ENCODE measurements around the gene STK25.

- no peak for TF ChIP-seq POLR2A (IDR thresholded peaks at IDR 0.05)
- TF ChIP-seq, protein P1, sequence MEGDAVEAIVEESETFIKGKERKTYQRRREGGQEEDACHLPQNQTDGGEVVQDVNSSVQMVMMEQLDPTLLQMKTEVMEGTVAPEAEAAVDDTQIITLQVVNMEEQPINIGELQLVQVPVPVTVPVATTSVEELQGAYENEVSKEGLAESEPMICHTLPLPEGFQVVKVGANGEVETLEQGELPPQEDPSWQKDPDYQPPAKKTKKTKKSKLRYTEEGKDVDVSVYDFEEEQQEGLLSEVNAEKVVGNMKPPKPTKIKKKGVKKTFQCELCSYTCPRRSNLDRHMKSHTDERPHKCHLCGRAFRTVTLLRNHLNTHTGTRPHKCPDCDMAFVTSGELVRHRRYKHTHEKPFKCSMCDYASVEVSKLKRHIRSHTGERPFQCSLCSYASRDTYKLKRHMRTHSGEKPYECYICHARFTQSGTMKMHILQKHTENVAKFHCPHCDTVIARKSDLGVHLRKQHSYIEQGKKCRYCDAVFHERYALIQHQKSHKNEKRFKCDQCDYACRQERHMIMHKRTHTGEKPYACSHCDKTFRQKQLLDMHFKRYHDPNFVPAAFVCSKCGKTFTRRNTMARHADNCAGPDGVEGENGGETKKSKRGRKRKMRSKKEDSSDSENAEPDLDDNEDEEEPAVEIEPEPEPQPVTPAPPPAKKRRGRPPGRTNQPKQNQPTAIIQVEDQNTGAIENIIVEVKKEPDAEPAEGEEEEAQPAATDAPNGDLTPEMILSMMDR (IDR thresholded peaks at IDR 0.05 in 8 of 11, conservative IDR thresholded peaks at IDR 0.05 in 3 of 11): no peak
- TF ChIP-seq POLR2AphosphoS5 (IDR thresholded peaks at IDR 0.05): no peak
Measured at GRCh38 chr2:241451840-241452506, 56.4 kb downstream of the STK25 start.
